ENCODE data around the gene GSG1L.
"Not testable (repeated sequence)": the region's sequence is repeated elsewhere in the genome, so short reads cannot be mapped to it uniquely, and the experiment has no call there.

GSG1L gene

DNA sequence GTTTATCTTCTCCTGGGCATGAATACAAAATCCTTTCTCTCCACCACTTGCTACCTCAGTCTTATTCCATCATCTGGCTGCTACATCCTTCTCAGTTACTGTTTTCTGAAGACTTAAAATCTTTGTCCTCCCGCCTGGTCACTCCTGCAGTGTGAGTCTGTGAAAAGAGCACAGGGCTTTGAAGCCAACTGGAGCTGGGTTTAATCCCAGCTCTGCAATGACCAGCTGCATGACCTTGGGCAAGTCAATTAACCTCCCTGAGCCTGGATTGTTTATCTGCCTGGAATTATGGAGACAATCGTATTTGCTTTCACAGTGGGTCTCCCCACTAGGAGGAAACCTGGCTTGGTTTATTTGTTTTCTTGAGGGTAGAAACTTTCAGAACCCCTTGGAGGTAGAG lies 183.2 kb downstream of the GSG1L start:
- no peak for DNase-seq (ENCODE audit: extremely low read depth, low read depth)
- TF ChIP-seq, protein P1, sequence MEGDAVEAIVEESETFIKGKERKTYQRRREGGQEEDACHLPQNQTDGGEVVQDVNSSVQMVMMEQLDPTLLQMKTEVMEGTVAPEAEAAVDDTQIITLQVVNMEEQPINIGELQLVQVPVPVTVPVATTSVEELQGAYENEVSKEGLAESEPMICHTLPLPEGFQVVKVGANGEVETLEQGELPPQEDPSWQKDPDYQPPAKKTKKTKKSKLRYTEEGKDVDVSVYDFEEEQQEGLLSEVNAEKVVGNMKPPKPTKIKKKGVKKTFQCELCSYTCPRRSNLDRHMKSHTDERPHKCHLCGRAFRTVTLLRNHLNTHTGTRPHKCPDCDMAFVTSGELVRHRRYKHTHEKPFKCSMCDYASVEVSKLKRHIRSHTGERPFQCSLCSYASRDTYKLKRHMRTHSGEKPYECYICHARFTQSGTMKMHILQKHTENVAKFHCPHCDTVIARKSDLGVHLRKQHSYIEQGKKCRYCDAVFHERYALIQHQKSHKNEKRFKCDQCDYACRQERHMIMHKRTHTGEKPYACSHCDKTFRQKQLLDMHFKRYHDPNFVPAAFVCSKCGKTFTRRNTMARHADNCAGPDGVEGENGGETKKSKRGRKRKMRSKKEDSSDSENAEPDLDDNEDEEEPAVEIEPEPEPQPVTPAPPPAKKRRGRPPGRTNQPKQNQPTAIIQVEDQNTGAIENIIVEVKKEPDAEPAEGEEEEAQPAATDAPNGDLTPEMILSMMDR (IDR thresholded peaks at IDR 0.05; ENCODE audit: low read depth, low read length) = no peak

GRCh38 chr16:27879601-27880247 lies 183.8 kb downstream of the GSG1L start:
- TF ChIP-seq, protein P1 (IDR thresholded peaks at IDR 0.05; ENCODE audit: low read depth, low read length) = no peak

DNA sequence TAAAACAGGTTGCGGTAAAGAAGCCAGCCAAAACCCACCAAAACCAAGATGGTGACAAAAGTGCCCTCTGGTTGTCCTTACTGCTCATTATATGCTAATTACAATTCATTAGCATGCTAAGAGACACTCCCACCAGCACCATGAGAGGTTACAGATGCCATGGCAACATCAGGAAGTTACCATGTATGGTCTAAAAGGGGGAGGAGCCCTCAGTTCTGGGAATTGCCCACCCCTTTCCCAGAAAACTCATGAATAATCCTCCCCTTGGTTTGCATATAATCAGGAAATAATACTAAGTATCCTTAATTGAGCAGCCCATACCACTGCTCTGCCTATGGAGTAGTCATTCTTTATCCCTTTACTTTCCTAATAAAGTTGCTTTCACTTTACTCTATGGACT lies 190.9 kb downstream of the GSG1L start:
- DNase-seq (ENCODE audit: extremely low read depth, low read depth) = not testable (repeated sequence)

More at GRCh38 chr16:27879601-27880247, 183.8 kb downstream of the GSG1L start:
- no peak for DNase-seq (ENCODE audit: extremely low read depth, low read depth)

GRCh38 chr16:27870116-27870798 lies 193.3 kb downstream of the GSG1L start:
- DNase-seq (ENCODE audit: extremely low read depth, low read depth) = no peak
- TF ChIP-seq, protein P1 (IDR thresholded peaks at IDR 0.05; ENCODE audit: low read depth, low read length) = no peak

DNA sequence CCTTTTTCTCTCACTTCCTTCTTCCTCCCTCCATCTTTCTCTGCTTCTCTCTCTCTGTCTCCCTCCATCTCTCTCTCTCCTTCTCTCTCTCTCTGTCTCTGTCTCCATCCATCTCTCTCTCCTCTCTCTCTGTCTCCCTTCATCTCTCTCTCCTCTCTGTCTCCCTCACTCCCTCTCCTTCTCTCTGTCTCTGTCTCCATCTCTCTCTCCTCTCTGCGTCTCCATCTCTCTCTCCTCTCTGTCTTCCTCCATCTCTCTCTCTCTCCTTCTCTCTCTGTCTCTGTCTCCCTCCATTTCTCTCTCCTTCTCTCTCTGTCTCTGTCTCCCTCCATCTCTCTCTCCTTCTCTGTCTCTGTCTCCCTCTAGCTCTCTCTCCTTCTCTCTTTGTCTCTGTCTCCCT lies 194.1 kb downstream of the GSG1L start:
- TF ChIP-seq, protein P1 (IDR thresholded peaks at IDR 0.05; ENCODE audit: low read depth, low read length) = no peak
- no peak for DNase-seq (ENCODE audit: extremely low read depth, low read depth)

DNA sequence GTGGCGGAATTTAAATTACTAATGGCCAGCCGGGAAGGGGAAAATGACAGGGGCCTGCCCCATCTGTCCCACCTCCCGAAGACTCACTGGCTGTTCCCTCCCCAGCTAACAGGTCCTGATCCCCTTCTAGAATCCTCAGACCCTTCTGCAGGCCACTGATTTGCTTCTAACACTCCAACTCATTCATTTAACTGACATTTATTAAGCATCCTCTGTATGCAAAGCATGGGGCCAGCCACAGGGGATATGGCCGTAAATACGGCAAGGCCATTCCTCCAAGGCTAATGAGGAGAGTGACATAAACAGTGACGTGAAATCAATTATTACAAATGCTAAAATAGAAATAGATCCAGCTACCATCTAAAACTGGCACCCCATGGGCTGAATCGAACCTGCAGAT lies 195.3 kb downstream of the GSG1L start:
- DNase-seq (ENCODE audit: extremely low read depth, low read depth) = no peak
- TF ChIP-seq, protein P1 (IDR thresholded peaks at IDR 0.05; ENCODE audit: low read depth, low read length) = no peak

DNA sequence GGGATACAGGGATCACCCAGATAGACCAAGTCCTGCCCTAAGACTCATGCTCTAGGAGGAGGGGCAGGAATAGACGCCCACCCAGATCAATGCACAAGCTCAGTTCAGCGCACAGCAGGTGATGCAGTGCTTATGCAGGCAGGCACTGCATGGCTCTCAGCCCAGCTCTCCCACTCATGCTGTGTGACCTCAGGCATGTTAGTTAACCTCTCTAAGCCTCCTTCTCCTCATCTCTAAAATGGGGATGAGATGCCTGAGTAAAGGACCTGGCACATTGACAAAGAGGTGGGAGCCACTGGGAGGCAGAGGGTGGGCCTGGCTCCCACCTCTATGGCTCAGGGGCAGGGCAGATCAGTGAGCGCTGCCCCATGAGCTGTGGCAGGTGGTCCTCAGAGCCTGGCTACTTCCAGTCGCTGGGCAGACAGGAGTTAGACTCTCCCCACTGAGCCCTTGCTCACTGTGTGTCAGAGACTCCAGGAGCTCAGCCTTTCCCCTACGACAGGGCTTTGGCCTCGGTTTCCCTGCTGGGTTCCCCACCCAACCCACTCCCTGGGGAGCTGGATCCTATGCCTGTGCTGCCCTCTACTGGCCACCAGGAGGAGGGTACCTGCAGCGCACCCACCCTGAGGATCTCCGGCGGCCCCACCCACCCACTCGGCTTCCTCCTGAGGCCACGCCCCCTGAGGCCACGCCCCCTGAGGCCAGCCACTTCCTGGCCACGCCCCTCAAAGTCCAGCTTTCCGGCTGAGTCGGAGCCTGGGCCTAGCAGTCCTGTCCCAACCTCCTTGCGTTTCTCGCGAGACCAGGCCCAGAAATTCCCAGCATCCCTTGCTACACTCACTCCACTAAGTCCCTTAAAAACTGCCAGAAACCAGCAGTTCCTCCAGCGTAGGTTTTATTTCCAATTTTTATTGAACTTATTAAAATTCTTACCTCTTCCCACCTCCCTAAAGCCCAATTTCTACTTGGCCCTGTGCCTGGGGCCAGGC lies 196.1 kb downstream of the GSG1L start:
- peak; percentile 23 for DNase-seq (ENCODE audit: extremely low read depth, low read depth)
- TF ChIP-seq, protein P1 (IDR thresholded peaks at IDR 0.05; ENCODE audit: low read depth, low read length) = peak; percentile 51

All from AG09319 (cell line).